Spleen (tissue), 7 donors: ENCODE results near the gene C10orf67.

ENCODE experiments used
- POLR2A ChIP-seq, 3 donors: fragments of 450-650 bp; IDR thresholded peaks; one replicate each; pipeline ENCODE4 v1.5.1; 2017; ENCODE audit warnings: antibody characterized with exemption in 3 of 3, mild to moderate bottlenecking in 1 of 3
- TF ChIP-seq, protein P1 (sequence below), 11 experiments: fragments of 200-600 bp in 7 of 11; fragments of 450-650 bp in 4 of 11; sonication (generic) in 4 of 11; IDR thresholded peaks in 8 of 11; conservative IDR thresholded peaks in 3 of 11; 1 replicate in 7 of 11; 2 replicates in 4 of 11; pipeline versions ENCODE4 v1.4.0 to v1.8.0; 2016 to 2021; ENCODE audit warnings: antibody characterized with exemption in 11 of 11, inconsistent platforms in 4 of 11, mild to moderate bottlenecking in 1 of 11
- donor health status: DM: no; HTN: no; CAD: no; lungs with moderate emphysema.
- donor health status: DM: no; HTN: no; CAD: no.
- donor health status: DM: no; HTN: no; CAD: no.

DNA sequence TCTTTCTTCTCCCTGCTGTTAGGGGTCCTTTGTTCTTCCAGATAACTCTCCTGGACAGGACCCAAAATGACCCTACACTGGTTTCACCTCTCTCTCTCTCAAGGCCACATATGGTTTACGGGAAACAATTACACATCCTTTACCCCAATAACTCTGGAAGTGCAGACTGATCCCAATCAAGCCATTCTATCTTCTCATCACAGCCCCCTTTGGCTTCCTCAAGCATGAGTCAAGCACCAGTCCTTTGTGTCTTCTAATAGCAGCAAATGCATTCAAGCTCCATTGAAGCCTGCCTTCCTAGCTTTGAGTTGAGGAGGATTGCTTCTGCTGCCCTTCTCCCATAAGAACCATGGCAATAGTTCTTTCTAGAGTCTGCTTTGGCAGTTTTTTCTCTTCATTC, 20.2 kb downstream of the C10orf67 start:
- TF ChIP-seq, protein P1, sequence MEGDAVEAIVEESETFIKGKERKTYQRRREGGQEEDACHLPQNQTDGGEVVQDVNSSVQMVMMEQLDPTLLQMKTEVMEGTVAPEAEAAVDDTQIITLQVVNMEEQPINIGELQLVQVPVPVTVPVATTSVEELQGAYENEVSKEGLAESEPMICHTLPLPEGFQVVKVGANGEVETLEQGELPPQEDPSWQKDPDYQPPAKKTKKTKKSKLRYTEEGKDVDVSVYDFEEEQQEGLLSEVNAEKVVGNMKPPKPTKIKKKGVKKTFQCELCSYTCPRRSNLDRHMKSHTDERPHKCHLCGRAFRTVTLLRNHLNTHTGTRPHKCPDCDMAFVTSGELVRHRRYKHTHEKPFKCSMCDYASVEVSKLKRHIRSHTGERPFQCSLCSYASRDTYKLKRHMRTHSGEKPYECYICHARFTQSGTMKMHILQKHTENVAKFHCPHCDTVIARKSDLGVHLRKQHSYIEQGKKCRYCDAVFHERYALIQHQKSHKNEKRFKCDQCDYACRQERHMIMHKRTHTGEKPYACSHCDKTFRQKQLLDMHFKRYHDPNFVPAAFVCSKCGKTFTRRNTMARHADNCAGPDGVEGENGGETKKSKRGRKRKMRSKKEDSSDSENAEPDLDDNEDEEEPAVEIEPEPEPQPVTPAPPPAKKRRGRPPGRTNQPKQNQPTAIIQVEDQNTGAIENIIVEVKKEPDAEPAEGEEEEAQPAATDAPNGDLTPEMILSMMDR (IDR thresholded peaks at IDR 0.05 in 8 of 11, conservative IDR thresholded peaks at IDR 0.05 in 3 of 11), result no peak
- no peak for TF ChIP-seq POLR2A (IDR thresholded peaks at IDR 0.05)
